M059J (cell line): ENCODE results near the gene ZMAT2. TPM values are rescaled to one million over a fixed set of nuclear protein-coding genes. Genes with fewer than 3 reads are reported as not detected.
A peak's percentile ranks its signal among the peaks of the same experiment; 100 is the strongest.
"Not testable (repeated sequence)": the region's sequence is repeated elsewhere in the genome, so short reads cannot be mapped to it uniquely, and the experiment has no call there.

Source experiments
- DNase-seq: peaks from one replicate; pipeline ENCODE4 v3.0.0-alpha.2; 2012; ENCODE audit warnings: low read depth
- total RNA-seq: library from RNA; depleted of rRNA; stranded (reverse); fragments of >200 nt; shearing (Covaris generic); gene quantifications from 2 replicates; pipeline ENCODE4 v1.2.3, GENCODE V29; 2014; rRNA removed

The ZMAT2 gene
- total RNA-seq, 1 experiment from 2014 or later, result 71.3 TPM

- DNase-seq, result not testable (repeated sequence)
Observed at GRCh38 chr5:140708787-140709186, 8.5 kb downstream of the ZMAT2 start.

- peak; percentile 98 for DNase-seq
Observed at GRCh38 chr5:140710899-140711552, 10.8 kb downstream of the ZMAT2 start.

DNA sequence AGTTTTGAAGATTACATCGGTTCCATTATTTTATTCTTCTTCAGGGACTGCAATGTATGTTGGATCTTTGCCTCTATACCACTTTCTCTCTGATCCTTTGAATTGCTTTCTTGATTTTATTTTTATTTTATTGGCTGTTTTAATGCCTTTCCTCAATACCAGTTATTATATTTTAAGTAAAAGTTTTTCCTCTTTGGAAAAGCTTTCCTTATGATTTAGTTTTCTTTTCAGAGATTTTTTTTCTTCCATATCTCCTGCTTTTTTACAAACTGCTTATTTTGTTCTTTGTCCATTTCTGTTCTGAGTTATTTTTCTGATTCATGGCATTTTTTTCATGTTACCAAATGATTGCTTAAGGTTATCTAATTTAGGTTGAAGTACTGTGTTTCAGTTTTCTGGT is 11.5 kb downstream of the ZMAT2 start:
- DNase-seq, result no peak

DNA sequence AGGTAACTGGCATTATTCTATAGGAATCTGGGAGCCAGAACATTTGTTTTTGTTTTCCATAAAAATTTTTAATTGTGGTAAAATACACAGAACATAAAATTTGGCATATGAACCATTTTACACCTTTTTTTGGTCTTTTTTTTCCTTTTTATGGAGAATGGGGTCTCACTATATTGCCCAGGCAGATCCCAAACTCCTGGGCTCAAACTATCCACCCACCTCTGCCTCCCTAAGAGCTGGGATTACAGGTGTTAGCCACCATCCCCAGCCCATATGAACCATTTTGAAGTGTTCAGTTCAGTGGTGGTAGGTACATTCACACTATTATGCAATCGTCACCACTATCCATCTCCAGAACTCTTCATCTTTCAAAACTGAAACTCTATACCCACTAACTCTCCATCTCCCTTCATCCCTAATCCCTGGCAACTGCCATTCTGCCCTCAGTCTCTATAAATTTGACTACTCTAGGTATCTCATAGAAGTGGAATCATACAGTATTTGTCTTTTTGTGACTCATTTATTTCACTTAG is 13.4 kb downstream of the ZMAT2 start:
- DNase-seq, result no peak

DNA sequence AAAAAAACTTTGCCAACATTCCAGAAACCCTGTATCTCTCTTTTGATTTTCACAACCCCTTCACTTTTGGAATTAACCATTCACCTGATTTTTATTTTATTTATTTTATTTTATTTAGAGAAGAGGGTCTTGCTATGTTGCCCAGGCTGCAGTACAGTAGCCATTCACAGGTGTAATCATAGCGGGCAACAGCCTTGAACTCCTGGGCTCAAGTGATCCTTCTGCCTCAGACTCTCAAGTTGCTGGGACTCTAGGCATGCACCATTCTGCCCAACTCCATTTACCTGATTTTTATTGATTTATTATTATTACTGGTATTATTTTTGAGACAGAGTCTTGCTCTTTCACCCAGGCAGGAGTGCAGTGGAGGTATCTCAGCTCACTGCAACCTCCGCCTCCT is 16.0 kb downstream of the ZMAT2 start:
- not testable (repeated sequence) for DNase-seq

DNA sequence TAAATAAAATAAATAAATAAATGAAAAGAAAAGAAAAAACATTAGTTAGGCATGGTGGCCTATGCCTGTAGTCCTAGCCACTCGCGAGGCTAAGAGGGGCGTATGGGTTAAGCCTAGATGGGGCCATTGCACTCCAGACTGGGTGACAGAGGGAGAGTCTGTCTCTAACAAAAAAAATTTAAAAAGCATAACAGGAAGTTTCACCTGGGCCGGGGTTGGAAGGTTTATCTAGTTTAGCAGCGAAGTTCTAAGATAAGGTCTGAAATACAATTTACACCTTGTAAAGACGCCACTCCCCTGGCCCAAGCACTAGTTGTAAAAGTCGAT is 18.0 kb downstream of the ZMAT2 start:
- no peak for DNase-seq

DNA sequence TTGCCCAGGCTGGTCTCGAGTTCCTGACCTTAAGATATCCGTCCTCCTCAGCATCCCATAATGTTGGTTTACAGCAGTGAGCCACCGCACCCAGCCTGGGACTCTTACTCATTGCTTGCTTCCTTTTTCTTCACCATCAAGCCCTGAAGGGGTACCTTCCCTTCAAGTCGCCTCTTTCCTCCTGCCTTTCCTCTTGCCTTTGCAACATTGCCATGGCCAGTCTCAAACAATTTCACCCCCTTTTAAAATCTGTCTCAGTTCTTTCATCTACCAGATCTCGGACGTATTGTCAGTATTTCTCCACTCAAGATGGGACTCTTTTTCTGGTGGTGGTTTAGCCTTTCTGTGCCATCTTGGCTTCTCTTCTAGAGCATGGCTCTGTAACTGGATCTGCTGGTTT is 20.5 kb downstream of the ZMAT2 start:
- DNase-seq, result not testable (repeated sequence)

GRCh38 chr5:140721395-140721794 is 21.1 kb downstream of the ZMAT2 start:
- DNase-seq, result not testable (repeated sequence)

DNA sequence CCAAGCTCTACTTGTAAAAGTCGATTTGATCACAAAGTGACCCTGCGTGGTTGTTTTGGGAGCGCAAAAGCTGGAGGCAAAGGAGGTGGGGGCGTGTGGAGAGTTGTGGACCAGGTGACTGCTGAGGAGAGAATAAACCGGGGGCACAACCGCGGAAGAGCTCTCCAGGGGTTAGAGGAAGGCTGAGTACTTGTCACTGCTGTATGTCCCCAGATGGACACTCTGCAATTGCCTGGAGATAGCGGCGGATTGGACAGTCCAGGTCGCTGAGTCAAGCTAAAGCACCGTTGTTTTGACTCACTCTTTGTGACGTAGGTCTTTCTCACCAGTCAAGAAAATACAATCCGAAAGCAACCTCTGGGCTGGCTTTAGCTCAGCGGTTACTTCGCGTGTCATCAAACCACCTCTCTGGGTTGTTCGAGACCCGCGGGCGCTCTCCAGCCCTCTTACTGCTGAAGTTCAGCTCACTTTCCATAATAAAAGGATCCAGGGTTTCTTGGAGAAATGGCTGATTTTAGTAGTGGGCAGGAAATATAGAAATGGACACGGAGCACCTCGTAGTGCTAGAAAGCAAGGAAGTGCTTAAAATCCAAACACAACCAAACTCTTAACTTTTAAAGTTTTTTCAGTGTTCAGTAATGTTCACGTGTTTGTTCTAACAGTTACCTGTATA is 25.7 kb downstream of the ZMAT2 start:
- DNase-seq, result peak; percentile 96

- no peak for DNase-seq
Observed at GRCh38 chr5:140733098-140733497, 32.9 kb downstream of the ZMAT2 start.

DNA sequence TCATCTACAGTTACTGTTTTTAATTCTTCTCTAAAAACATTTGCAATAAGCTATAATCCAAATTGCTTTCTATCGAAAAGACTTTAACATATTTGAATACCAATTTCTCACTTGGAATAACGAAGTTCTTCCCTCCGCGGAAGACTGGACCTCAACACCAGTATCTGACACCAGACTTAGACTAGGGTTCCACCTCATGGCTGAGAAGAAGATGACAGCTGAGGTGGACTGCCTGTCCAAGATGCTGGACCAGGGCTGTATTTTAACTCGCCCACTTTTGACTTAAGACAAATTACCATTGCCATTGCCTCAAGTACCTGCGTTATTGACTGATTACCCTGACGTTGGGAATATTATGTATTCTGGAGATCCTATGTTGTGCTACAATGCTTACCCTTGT is 34.1 kb downstream of the ZMAT2 start:
- DNase-seq, result peak; percentile 56

DNA sequence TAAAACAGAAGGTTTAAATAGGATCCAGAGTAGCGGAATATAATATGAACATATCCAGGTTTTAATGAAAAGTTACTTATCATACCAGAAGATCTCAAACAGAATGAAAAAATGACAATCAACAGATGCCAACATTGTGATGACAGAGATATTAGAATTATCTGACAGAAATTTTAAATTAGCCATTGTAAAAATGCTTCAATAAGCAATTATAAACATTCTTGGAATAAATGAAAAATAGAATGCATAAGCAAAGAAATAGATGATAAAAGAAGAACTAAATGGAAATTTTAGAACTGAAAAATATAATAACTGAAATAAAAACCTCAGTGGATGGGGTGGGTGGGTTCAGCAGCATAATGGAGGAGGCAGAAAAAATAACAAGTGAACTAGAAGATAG is 37.2 kb downstream of the ZMAT2 start:
- DNase-seq, result no peak

DNA sequence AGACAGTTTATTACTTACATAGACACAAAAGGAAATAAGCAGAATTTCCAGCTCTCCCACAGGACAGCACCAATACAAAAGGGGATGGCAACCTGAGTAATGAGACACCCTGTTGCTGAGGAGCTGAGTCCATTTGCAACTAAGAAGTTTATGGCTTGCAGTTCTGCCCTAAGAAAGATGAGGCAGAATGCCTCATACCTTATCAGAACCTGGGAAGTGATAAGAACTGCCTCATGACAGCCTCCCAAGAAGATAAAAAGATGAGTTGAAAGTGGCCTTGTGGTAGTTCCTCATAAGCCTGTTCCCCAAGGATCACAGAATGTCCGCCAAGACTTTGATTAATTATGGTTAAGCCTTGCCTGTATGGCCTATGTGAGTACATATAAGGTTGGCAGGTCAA is 41.7 kb downstream of the ZMAT2 start:
- no peak for DNase-seq

GRCh38 chr5:140753561-140753960 is 53.3 kb downstream of the ZMAT2 start:
- DNase-seq, result no peak

Other genes starting within 250 kb of the ZMAT2 start
- gene EIF4EBP3, start 152.8 kb upstream of the ZMAT2 start, total RNA-seq, result not detected in 2 replicates
- gene SRA1, start 143.0 kb upstream of the ZMAT2 start, total RNA-seq, result 48.5 and 55.9 TPM in 2 replicates
- 0.54 and 3.4 TPM in 2 replicates for gene APBB3, start 135.8 kb upstream of the ZMAT2 start, total RNA-seq
- 29.4 and 33.5 TPM in 2 replicates for gene SLC35A4, start 135.6 kb upstream of the ZMAT2 start, total RNA-seq
- 0.47 TPM in 1 of 2 replicates, not detected in the other for gene CD14, start 67.3 kb upstream of the ZMAT2 start, total RNA-seq
- gene TMCO6, start 61.0 kb upstream of the ZMAT2 start, total RNA-seq, result 15.2 and 32.7 TPM in 2 replicates
- gene NDUFA2, start 52.8 kb upstream of the ZMAT2 start, total RNA-seq, result 87.2 and 106 TPM in 2 replicates
- 96.8 and 118 TPM in 2 replicates for gene IK, start 52.6 kb upstream of the ZMAT2 start, total RNA-seq
- gene WDR55, start 35.5 kb upstream of the ZMAT2 start, total RNA-seq, result 11.7 and 26.5 TPM in 2 replicates
- gene DND1, start 26.9 kb upstream of the ZMAT2 start, total RNA-seq, result 0.44 TPM in 1 of 2 replicates, not detected in the other
- 36.8 and 58.1 TPM in 2 replicates for gene HARS1, start 9.1 kb upstream of the ZMAT2 start, total RNA-seq
- gene HARS2, start 9.0 kb upstream of the ZMAT2 start, total RNA-seq, result 29.6 and 36.7 TPM in 2 replicates
- gene PCDHA1, start 85.7 kb downstream of the ZMAT2 start, total RNA-seq, result 0.05 TPM in 1 of 2 replicates, not detected in the other
- gene PCDHA2, start 94.4 kb downstream of the ZMAT2 start, total RNA-seq, result not detected in 2 replicates
- not detected in 2 replicates for gene PCDHA3, start 100.6 kb downstream of the ZMAT2 start, total RNA-seq
- gene PCDHA4, start 106.6 kb downstream of the ZMAT2 start, total RNA-seq, result not detected in 2 replicates
- gene PCDHA5, start 121.2 kb downstream of the ZMAT2 start, total RNA-seq, result not detected in 2 replicates
- gene PCDHA6, start 127.5 kb downstream of the ZMAT2 start, total RNA-seq, result not detected in 2 replicates
- gene PCDHA7, start 133.8 kb downstream of the ZMAT2 start, total RNA-seq, result 0.02 TPM in 1 of 2 replicates, not detected in the other
- not detected in 2 replicates for gene PCDHA8, start 140.7 kb downstream of the ZMAT2 start, total RNA-seq
- not detected in 2 replicates for gene PCDHA9, start 147.9 kb downstream of the ZMAT2 start, total RNA-seq
- not detected in 2 replicates for gene PCDHA10, start 155.4 kb downstream of the ZMAT2 start, total RNA-seq
- 0.07 and 0.27 TPM in 2 replicates for gene PCDHA11, start 168.5 kb downstream of the ZMAT2 start, total RNA-seq
- gene PCDHA12, start 174.9 kb downstream of the ZMAT2 start, total RNA-seq, result not detected in 2 replicates
- not detected in 2 replicates for gene PCDHA13, start 181.7 kb downstream of the ZMAT2 start, total RNA-seq
- gene PCDHAC1, start 225.9 kb downstream of the ZMAT2 start, total RNA-seq, result 0.25 and 0.34 TPM in 2 replicates